GM18861 (cell line): ENCODE measurements around the gene ASIC2.

ENCODE experiments used
- ATAC-seq: cut with Tn5 transposase; IDR thresholded peaks from one replicate; pipeline ENCODE4 v1.9.1; 2021; ENCODE audit not compliant: unreplicated experiment

ASIC2 gene

GRCh38 chr17:33288954-33289353, 4.1 kb downstream of the ASIC2 start:
- ATAC-seq, result no peak

GRCh38 chr17:33287096-33287725, 5.9 kb downstream of the ASIC2 start:
- no peak for ATAC-seq

GRCh38 chr17:33285413-33285812, 7.7 kb downstream of the ASIC2 start:
- no peak for ATAC-seq

- no peak for ATAC-seq
Measured at GRCh38 chr17:33284022-33284421, 9.1 kb downstream of the ASIC2 start.

- no peak for ATAC-seq
Measured at GRCh38 chr17:33280162-33280943, 12.7 kb downstream of the ASIC2 start.

GRCh38 chr17:33277436-33278100, 15.5 kb downstream of the ASIC2 start:
- no peak for ATAC-seq

- no peak for ATAC-seq
Measured at GRCh38 chr17:33273743-33274410, 19.2 kb downstream of the ASIC2 start.

GRCh38 chr17:33273271-33273670, 19.8 kb downstream of the ASIC2 start:
- no peak for ATAC-seq

GRCh38 chr17:33272438-33272837, 20.7 kb downstream of the ASIC2 start:
- no peak for ATAC-seq

- ATAC-seq, result no peak
Measured at GRCh38 chr17:33269337-33270060, 23.6 kb downstream of the ASIC2 start.

GRCh38 chr17:33267851-33268548, 25.1 kb downstream of the ASIC2 start:
- ATAC-seq, result no peak

- ATAC-seq, result no peak
Measured at GRCh38 chr17:33267271-33267790, 25.8 kb downstream of the ASIC2 start.

- ATAC-seq, result no peak
Measured at GRCh38 chr17:33266611-33267010, 26.5 kb downstream of the ASIC2 start.

GRCh38 chr17:33266116-33266515, 27.0 kb downstream of the ASIC2 start:
- ATAC-seq, result no peak

GRCh38 chr17:33263396-33263795, 29.7 kb downstream of the ASIC2 start:
- ATAC-seq, result no peak

- no peak for ATAC-seq
Measured at GRCh38 chr17:33262266-33263123, 30.6 kb downstream of the ASIC2 start.

GRCh38 chr17:33261820-33262219, 31.3 kb downstream of the ASIC2 start:
- no peak for ATAC-seq

GRCh38 chr17:33260638-33261037, 32.5 kb downstream of the ASIC2 start:
- ATAC-seq, result no peak

- no peak for ATAC-seq
Measured at GRCh38 chr17:33258296-33258695, 34.8 kb downstream of the ASIC2 start.
